ENCODE results near the gene ADAM10.
"Not testable (repeated sequence)": the region's sequence is repeated elsewhere in the genome, so short reads cannot be mapped to it uniquely, and the experiment has no call there.

The ADAM10 gene

GRCh38 chr15:58671186-58671585 is 78.3 kb downstream of the ADAM10 start:
- no peak for DNase-seq (ENCODE audit: low read depth)

DNA sequence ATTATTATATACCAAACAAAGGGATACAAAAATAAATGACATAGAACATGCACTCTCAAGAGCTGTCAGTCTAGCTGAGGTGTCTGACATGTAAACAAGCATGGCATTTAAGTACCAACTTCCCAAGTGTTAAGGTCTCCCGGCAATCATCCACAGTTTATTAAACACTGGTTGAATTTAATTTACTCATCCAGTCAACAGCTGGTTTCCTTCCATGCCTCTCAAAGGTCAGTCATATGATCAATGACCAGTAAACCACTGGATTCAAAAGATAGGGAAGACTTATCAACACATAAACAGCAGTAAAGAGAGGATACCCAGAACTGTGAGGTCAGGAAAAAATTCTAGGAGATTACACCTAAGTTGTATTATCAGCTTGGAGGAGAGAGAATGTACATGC is 80.4 kb downstream of the ADAM10 start:
- no peak for DNase-seq (ENCODE audit: low read depth)

- DNase-seq (ENCODE audit: low read depth): no peak
Observed at GRCh38 chr15:58666957-58667356, 82.5 kb downstream of the ADAM10 start.

- DNase-seq (ENCODE audit: low read depth): no peak
Observed at GRCh38 chr15:58665672-58666071, 83.8 kb downstream of the ADAM10 start.

DNA sequence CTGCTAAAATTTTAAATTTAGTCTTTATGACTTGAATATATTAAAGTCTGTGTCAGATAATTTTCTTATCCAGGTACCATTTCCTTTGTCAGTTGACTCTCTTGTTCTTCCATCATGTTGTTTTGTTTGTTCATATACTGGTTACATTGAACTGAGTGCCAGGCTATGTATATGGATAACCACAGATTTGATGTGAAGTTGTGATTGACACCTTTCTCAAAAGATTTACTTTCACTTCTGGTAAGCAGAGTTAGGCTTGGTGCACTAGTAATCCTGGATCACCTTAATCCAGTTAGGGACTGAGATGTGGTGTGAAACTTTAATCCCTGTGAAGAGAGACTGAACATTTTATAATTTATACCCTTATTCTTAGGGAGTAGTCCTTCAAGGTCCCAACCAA is 99.4 kb downstream of the ADAM10 start:
- DNase-seq (ENCODE audit: low read depth): no peak

DNA sequence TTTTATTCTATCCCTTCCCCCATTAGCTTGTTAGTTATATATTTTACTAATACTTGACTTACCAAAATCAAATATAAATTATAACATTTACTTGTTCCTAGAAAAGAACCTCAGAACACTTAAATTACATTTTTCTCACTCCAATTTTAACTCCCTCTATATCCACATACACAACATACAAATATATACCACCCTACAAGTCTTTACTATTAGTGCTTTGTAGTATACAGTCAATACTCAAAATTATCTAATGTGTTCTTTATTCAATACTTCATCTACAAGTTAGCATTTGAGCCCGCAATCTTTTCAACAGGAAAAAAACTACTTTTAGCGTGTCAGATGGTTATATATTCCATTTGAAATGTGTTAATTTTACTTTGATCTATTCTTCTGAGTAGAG is 100.3 kb downstream of the ADAM10 start:
- no peak for DNase-seq (ENCODE audit: low read depth)

GRCh38 chr15:58643996-58644395 is 105.5 kb downstream of the ADAM10 start:
- DNase-seq (ENCODE audit: low read depth): no peak

GRCh38 chr15:58641660-58642059 is 107.8 kb downstream of the ADAM10 start:
- no peak for DNase-seq (ENCODE audit: low read depth)

GRCh38 chr15:58639992-58640391 is 109.5 kb downstream of the ADAM10 start:
- no peak for DNase-seq (ENCODE audit: low read depth)

- no peak for DNase-seq (ENCODE audit: low read depth)
Observed at GRCh38 chr15:58639002-58639756, 110.3 kb downstream of the ADAM10 start.

GRCh38 chr15:58632789-58633188 is 116.7 kb downstream of the ADAM10 start:
- DNase-seq (ENCODE audit: low read depth): no peak

DNA sequence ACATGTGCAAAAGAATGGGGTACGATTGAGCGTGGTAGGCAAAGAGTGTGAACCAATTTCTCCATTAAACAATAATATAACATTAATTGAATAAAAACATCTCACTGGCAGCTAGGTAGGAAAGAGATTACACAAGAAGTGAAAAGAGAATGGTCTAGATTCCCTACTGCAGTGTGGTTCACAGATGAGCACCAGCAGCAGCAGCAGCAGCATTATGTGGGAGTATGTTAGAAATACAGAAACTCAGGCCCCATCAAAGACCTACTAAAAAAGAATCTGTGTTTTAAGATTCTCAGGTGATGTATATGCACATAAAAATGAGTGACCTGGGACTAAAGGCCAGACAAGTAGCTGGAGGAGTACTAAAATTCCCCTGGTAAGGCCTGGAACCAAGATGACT is 118.2 kb downstream of the ADAM10 start:
- DNase-seq (ENCODE audit: low read depth): no peak

DNA sequence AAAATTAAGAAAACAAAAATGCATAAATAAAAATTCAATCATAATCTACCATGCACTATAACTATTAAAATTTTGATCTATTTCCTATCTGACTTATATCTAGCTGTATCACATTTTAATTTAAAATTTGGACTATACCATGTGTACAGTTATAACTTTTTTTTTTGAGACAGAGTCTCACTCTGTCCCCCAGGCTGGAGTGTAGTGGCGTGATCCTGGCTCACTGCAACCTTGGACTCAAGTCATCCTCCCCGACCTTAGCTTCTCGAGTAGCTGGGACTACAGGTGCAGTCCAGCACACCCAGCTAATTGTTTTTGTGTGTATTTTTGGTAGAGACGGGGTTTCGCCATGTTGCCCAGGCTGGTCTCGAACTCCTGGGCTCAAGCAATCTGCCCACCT is 119.9 kb downstream of the ADAM10 start:
- no peak for DNase-seq (ENCODE audit: low read depth)

GRCh38 chr15:58628206-58628947 is 121.1 kb downstream of the ADAM10 start:
- DNase-seq (ENCODE audit: low read depth): no peak

DNA sequence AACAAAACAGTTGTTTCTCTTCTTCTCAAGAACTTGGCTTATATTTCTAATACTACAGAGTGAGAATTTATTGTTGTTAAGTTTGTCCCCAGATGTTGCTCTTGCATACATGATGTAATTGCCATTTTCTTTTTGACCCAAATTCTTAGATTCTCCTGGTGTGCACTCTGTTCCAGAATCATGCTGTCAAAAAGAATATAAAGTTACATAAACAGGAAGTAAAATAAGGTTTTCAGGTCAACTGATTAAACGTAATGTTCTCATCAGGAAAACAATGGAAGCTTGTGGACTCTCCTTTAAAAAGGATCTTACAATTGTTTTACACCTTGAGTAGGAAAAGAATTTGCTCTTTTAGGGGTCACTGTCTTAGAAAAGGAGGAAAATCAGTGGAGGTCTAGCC is 121.8 kb downstream of the ADAM10 start:
- no peak for DNase-seq (ENCODE audit: low read depth)

- no peak for DNase-seq (ENCODE audit: low read depth)
Observed at GRCh38 chr15:58627046-58627445, 122.5 kb downstream of the ADAM10 start.

GRCh38 chr15:58626378-58626777 is 123.1 kb downstream of the ADAM10 start:
- DNase-seq (ENCODE audit: low read depth): no peak

GRCh38 chr15:58622877-58623276 is 126.6 kb downstream of the ADAM10 start:
- no peak for DNase-seq (ENCODE audit: low read depth)

DNA sequence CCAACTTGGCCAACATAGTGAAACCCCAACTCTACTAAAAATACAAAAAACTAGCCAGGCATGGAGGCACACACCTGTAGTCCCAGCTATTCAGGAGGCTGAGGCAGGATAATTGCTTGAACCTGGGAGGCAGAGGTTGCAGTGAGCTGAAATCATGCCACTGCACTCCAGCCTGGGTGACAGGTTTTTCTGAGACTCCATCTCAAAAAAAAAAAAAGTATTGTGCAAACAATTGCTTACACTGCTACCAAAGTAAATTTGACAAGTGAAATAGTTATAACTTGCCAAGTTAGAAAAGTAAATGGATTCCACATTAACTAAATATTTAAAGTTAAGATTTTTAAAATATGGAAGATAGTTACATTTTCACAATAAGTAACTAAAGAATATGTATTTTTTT is 129.2 kb downstream of the ADAM10 start:
- DNase-seq (ENCODE audit: low read depth): not testable (repeated sequence)

- no peak for DNase-seq (ENCODE audit: low read depth)
Observed at GRCh38 chr15:58616171-58616570, 133.3 kb downstream of the ADAM10 start.

GRCh38 chr15:58611731-58612676 is 137.5 kb downstream of the ADAM10 start:
- DNase-seq (ENCODE audit: low read depth): no peak

DNA sequence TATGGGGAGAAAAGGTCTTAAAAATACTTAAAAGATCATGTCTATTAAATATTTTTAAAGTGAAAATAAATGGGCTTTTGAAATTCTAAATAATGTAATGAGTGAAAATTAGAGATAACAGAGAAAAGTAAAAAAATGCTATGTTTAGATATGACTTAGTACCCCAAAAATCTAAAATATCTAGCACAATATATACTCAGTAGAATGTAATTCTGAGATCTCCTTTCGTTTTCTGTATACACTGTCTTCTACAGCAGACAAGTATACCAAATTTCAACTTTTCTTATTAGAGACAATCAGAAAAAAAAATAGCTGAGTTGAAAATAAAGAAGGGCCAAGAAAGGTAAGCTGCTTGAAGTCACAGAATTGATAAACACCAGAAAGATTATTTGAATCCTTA is 140.8 kb downstream of the ADAM10 start:
- DNase-seq (ENCODE audit: low read depth): no peak

Data from HS-5 (cell line).